ENCODE results near the gene RPS6KA6.
A peak's percentile ranks its signal among the peaks of the same experiment; 100 is the strongest.

Gene RPS6KA6

DNA sequence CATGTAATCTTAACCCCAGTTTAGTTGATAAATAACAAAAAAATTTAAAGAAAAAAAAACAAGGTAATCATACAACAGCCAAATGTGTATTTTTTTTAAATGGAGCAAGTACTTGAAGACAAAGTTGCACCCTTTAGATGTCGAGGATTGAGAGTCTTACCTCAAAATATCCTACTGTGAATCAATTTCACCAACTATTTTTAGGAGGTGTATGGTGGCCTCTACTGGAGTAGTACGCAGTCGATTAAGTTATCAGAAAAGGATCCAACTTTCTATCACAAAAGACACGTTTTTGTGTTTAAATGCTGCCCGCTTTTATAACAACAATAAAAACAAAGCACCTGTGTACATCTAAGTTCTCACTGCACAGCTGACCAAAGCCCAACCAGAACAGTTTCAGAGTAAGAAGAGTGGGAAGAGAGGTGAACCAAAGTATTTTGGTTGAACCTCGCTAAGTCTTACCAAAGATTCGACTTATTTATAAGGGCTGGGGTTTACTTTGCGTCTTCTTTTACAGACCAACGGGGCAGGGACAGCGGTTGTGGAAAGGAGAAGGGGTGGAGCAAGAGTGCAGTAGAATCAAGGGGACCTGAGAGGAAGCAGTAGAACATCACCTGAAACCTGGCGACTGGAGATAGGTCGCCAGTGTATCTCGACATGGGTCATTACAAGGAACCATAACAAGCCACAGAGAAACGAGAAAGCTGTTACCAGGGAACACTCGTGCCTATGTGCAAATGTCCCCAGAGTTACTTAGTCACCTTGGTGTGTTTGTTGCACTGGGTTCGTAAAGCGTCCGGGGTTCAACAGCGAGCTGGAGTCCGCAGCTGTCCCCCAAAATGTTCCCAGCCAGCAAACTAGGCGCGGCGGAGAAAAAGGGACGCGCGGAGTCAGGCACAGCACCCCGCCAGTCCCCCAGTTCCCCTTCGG, 1.1 kb downstream of the RPS6KA6 start:
- Histone ChIP-seq H2AFZ (ENCODE audit: low read depth, low read length) (peak overlapping the region; percentile 47), H3K9me3 (ENCODE audit: low read length) (no peaks in the 10 kb centered on the region), H3K36me3 (ENCODE audit: insufficient read depth, low read length) (no peaks in the 10 kb centered on the region), H3K4me1 (ENCODE audit: insufficient read depth, low read length) (peaks cover 8% of the 10 kb centered on the region), H3K4me3 (ENCODE audit: low read length) (peak overlapping the region; percentile 80), H3K27me3 (ENCODE audit: insufficient read depth, low read length) (no peaks in the 10 kb centered on the region)

- H3K27me3 ChIP-seq (ENCODE audit: insufficient read depth, low read length): no peaks in the 10 kb centered on the region
- no peaks in the 10 kb centered on the region for H3K36me3 ChIP-seq (ENCODE audit: insufficient read depth, low read length)
- H3K9me3 ChIP-seq (ENCODE audit: low read length): no peaks in the 10 kb centered on the region
- H2AFZ ChIP-seq (ENCODE audit: low read depth, low read length): no peak overlapping the region
- H3K4me3 ChIP-seq (ENCODE audit: low read length): no peak overlapping the region
- peaks cover 8% of the 10 kb centered on the region for H3K4me1 ChIP-seq (ENCODE audit: insufficient read depth, low read length)
These were observed 5.5 kb downstream of the RPS6KA6 start for GRCh38 chrX:84182516-84182915.

DNA sequence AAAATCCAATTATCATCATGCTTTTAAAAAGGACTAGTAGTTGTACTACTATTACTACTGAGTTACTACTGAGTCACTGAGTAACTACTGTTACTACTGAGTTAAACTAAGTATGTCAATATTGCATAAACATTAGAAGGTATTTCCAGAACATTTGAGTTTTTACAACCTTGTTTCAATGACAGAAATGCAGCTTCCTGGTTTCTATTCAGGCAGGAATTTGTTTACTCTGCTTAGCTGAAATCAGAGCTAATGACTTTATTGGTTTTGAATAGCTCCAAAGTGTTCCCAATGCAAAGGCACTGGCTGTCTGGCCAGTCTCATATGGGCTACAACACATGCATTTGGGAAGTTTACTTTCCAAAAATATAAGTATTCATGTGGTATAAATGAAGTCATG, 12.0 kb downstream of the RPS6KA6 start:
- Histone ChIP-seq H2AFZ (ENCODE audit: low read depth, low read length) (no peak overlapping the region), H3K36me3 (ENCODE audit: insufficient read depth, low read length) (no peaks in the 10 kb centered on the region), H3K27me3 (ENCODE audit: insufficient read depth, low read length) (no peaks in the 10 kb centered on the region), H3K4me1 (ENCODE audit: insufficient read depth, low read length) (no peaks in the 10 kb centered on the region), H3K4me3 (ENCODE audit: low read length) (no peak overlapping the region), H3K9me3 (ENCODE audit: low read length) (no peaks in the 10 kb centered on the region)

DNA sequence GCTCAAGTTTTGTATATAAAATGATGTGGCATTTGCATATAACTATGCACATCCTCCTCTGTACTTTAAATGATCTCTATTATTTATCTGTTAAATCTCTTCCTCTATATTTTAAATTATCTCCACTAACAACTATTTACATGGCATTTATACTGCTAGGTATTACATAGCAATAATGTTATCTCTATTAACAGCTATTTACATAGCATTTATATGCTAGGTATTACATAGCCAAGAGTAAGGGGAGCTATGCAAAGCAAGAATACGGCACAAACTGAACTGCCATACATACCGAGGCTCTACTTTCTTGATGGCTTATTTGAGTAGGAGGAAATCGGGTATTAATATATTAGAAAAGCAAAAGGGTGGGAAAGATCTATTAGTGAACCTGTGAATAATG, 12.7 kb downstream of the RPS6KA6 start:
- H3K36me3 ChIP-seq (ENCODE audit: insufficient read depth, low read length): no peaks in the 10 kb centered on the region
- H3K4me3 ChIP-seq (ENCODE audit: low read length): no peak overlapping the region
- no peak overlapping the region for H2AFZ ChIP-seq (ENCODE audit: low read depth, low read length)

DNA sequence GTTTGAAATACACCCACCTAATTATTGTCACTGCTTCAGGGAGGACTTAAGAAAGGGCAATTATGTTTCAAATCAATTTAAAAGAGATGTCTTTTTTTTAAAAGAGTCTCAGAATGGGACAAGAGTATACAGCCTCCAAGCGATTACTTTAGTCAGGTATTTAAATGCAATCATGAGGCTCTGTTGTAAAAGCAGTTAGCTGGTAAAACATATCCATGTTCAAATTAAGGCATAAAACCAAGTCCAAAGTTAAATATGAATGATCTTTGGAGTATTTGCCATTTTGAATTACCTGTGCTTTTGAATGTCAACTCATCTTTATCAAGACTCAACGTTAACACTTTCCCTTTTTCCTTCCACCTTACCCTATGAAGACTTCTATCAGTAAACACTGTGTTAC, 13.7 kb downstream of the RPS6KA6 start:
- Histone ChIP-seq H3K36me3 (ENCODE audit: insufficient read depth, low read length) (no peaks in the 10 kb centered on the region), H3K4me1 (ENCODE audit: insufficient read depth, low read length) (no peaks in the 10 kb centered on the region), H3K27me3 (ENCODE audit: insufficient read depth, low read length) (no peaks in the 10 kb centered on the region)

More for the DNA sequence above, 12.7 kb downstream of the RPS6KA6 start:
- no peaks in the 10 kb centered on the region for H3K4me1 ChIP-seq (ENCODE audit: insufficient read depth, low read length)
- no peaks in the 10 kb centered on the region for H3K27me3 ChIP-seq (ENCODE audit: insufficient read depth, low read length)
- no peaks in the 10 kb centered on the region for H3K9me3 ChIP-seq (ENCODE audit: low read length)

GRCh38 chrX:84170931-84171330, 17.1 kb downstream of the RPS6KA6 start:
- H3K4me1 ChIP-seq (ENCODE audit: insufficient read depth, low read length): no peaks in the 10 kb centered on the region
- H3K36me3 ChIP-seq (ENCODE audit: insufficient read depth, low read length): no peaks in the 10 kb centered on the region
- no peak overlapping the region for H2AFZ ChIP-seq (ENCODE audit: low read depth, low read length)
- no peaks in the 10 kb centered on the region for H3K27me3 ChIP-seq (ENCODE audit: insufficient read depth, low read length)
- H3K9me3 ChIP-seq (ENCODE audit: low read length): no peaks in the 10 kb centered on the region
- H3K4me3 ChIP-seq (ENCODE audit: low read length): no peak overlapping the region

More for the DNA sequence above, 13.7 kb downstream of the RPS6KA6 start:
- Histone ChIP-seq H3K9me3 (ENCODE audit: low read length) (no peaks in the 10 kb centered on the region), H2AFZ (ENCODE audit: low read depth, low read length) (no peak overlapping the region), H3K4me3 (ENCODE audit: low read length) (no peak overlapping the region)

- Histone ChIP-seq H3K4me1 (ENCODE audit: insufficient read depth, low read length) (peaks cover 3% of the 10 kb centered on the region), H2AFZ (ENCODE audit: low read depth, low read length) (no peak overlapping the region), H3K27me3 (ENCODE audit: insufficient read depth, low read length) (no peaks in the 10 kb centered on the region), H3K9me3 (ENCODE audit: low read length) (no peaks in the 10 kb centered on the region), H3K36me3 (ENCODE audit: insufficient read depth, low read length) (peaks cover 2% of the 10 kb centered on the region), H3K4me3 (ENCODE audit: low read length) (no peak overlapping the region)
These were observed 19.4 kb downstream of the RPS6KA6 start for GRCh38 chrX:84168574-84168973.

DNA sequence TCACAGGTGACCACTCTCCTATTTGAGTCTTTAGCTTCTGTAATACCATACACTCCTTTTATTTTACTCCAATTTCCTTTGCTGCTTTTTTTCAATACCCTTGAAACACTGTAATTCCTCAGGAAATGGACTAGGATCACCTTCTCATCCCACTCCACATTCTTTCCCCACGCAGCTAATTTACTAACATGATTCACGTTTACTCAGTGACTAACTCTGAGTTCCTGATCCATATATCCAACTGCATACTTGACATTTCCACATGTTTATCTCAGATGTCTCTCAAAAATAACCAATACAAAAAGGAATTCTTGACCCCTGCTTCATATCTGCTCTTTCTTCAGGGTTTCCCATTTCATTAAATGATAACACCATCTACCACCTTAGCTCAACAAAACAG, 19.9 kb downstream of the RPS6KA6 start:
- Histone ChIP-seq H3K36me3 (ENCODE audit: insufficient read depth, low read length) (peaks cover 2% of the 10 kb centered on the region), H3K4me1 (ENCODE audit: insufficient read depth, low read length) (peaks cover 3% of the 10 kb centered on the region), H3K27me3 (ENCODE audit: insufficient read depth, low read length) (no peaks in the 10 kb centered on the region), H3K9me3 (ENCODE audit: low read length) (no peaks in the 10 kb centered on the region), H2AFZ (ENCODE audit: low read depth, low read length) (no peak overlapping the region), H3K4me3 (ENCODE audit: low read length) (no peak overlapping the region)

GRCh38 chrX:84165711-84166110, 22.3 kb downstream of the RPS6KA6 start:
- no peak overlapping the region for H3K4me3 ChIP-seq (ENCODE audit: low read length)
- no peak overlapping the region for H2AFZ ChIP-seq (ENCODE audit: low read depth, low read length)
- peaks cover 6% of the 10 kb centered on the region for H3K36me3 ChIP-seq (ENCODE audit: insufficient read depth, low read length)
- H3K27me3 ChIP-seq (ENCODE audit: insufficient read depth, low read length): no peaks in the 10 kb centered on the region
- no peaks in the 10 kb centered on the region for H3K9me3 ChIP-seq (ENCODE audit: low read length)
- H3K4me1 ChIP-seq (ENCODE audit: insufficient read depth, low read length): peaks cover 3% of the 10 kb centered on the region

DNA sequence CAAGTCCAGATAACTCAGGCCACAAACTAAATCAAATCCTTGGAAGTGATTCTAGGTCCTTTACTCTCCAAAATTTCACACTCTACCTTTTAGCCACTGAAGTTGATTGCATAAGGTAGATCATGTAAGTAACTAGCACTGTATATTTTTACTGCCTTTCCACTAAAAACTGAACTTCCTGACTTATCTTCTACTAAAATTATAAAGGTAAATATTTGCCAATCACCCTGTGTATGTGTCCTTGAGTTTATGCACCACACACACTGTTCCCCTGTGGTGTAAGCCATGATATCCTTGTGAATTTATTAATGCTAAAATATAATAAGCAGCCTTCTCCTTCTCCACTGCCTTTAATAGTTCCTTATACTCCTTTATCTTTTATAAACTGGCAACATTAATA, 25.6 kb downstream of the RPS6KA6 start:
- no peak overlapping the region for H3K4me3 ChIP-seq (ENCODE audit: low read length)
- H3K4me1 ChIP-seq (ENCODE audit: insufficient read depth, low read length): peaks cover 3% of the 10 kb centered on the region
- H3K27me3 ChIP-seq (ENCODE audit: insufficient read depth, low read length): no peaks in the 10 kb centered on the region
- peaks cover 6% of the 10 kb centered on the region for H3K36me3 ChIP-seq (ENCODE audit: insufficient read depth, low read length)
- H2AFZ ChIP-seq (ENCODE audit: low read depth, low read length): no peak overlapping the region
- H3K9me3 ChIP-seq (ENCODE audit: low read length): no peaks in the 10 kb centered on the region

DNA sequence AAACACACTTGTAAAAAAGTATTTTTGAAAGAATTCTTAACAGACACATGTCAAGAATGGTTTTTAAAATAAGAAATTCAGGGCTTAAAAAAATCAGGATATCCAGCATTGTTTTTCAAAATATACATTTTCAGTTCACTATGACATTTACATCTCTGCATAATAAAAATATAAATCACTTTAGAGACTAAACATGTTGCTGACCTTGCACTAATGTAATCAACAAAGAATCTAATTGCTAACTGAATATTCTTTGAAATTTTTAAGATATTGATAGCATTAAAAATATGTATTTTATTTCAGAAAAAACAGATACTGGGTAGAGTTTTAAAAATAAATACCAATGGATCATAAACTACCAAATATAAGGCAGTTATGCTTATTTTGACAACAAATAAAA, 26.4 kb downstream of the RPS6KA6 start:
- Histone ChIP-seq H3K36me3 (ENCODE audit: insufficient read depth, low read length) (peaks cover 6% of the 10 kb centered on the region), H3K4me3 (ENCODE audit: low read length) (no peak overlapping the region), H3K27me3 (ENCODE audit: insufficient read depth, low read length) (no peaks in the 10 kb centered on the region), H2AFZ (ENCODE audit: low read depth, low read length) (no peak overlapping the region), H3K4me1 (ENCODE audit: insufficient read depth, low read length) (peaks cover 3% of the 10 kb centered on the region), H3K9me3 (ENCODE audit: low read length) (no peaks in the 10 kb centered on the region)

GRCh38 chrX:84160736-84161135, 27.3 kb downstream of the RPS6KA6 start:
- Histone ChIP-seq H3K4me1 (ENCODE audit: insufficient read depth, low read length) (peaks cover 3% of the 10 kb centered on the region), H2AFZ (ENCODE audit: low read depth, low read length) (no peak overlapping the region), H3K4me3 (ENCODE audit: low read length) (no peak overlapping the region), H3K9me3 (ENCODE audit: low read length) (no peaks in the 10 kb centered on the region), H3K27me3 (ENCODE audit: insufficient read depth, low read length) (no peaks in the 10 kb centered on the region), H3K36me3 (ENCODE audit: insufficient read depth, low read length) (peaks cover 11% of the 10 kb centered on the region)

DNA sequence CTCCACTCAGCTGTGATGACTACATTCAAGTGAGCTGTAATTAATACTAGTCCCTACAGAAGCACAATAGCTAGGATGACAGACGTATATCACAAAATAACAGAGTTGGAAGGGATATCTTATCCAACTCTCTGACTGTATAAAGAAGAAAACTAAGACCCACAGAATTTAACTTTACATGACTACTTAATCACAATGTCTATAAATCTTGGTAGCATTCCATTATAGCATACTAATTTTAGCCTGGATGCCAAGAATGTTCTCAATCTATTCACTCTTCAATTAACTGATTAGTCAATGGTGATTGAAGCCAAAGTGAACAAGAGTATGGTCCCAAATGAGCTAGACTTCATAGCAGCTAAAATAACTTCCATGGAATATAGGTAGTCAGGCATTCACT, 31.2 kb downstream of the RPS6KA6 start:
- no peaks in the 10 kb centered on the region for H3K9me3 ChIP-seq (ENCODE audit: low read length)
- H3K27me3 ChIP-seq (ENCODE audit: insufficient read depth, low read length): no peaks in the 10 kb centered on the region
- H3K36me3 ChIP-seq (ENCODE audit: insufficient read depth, low read length): peaks cover 9% of the 10 kb centered on the region
- no peak overlapping the region for H2AFZ ChIP-seq (ENCODE audit: low read depth, low read length)
- no peak overlapping the region for H3K4me3 ChIP-seq (ENCODE audit: low read length)
- no peaks in the 10 kb centered on the region for H3K4me1 ChIP-seq (ENCODE audit: insufficient read depth, low read length)

- no peaks in the 10 kb centered on the region for H3K9me3 ChIP-seq (ENCODE audit: low read length)
- H3K4me1 ChIP-seq (ENCODE audit: insufficient read depth, low read length): no peaks in the 10 kb centered on the region
- peaks cover 6% of the 10 kb centered on the region for H3K36me3 ChIP-seq (ENCODE audit: insufficient read depth, low read length)
- no peak overlapping the region for H2AFZ ChIP-seq (ENCODE audit: low read depth, low read length)
- no peak overlapping the region for H3K4me3 ChIP-seq (ENCODE audit: low read length)
- H3K27me3 ChIP-seq (ENCODE audit: insufficient read depth, low read length): no peaks in the 10 kb centered on the region
These were observed 32.1 kb downstream of the RPS6KA6 start for GRCh38 chrX:84155938-84156337.

All from neuron (in vitro differentiated cells).